ENCODE data around the gene KNOP1.

Gene KNOP1, protein sequence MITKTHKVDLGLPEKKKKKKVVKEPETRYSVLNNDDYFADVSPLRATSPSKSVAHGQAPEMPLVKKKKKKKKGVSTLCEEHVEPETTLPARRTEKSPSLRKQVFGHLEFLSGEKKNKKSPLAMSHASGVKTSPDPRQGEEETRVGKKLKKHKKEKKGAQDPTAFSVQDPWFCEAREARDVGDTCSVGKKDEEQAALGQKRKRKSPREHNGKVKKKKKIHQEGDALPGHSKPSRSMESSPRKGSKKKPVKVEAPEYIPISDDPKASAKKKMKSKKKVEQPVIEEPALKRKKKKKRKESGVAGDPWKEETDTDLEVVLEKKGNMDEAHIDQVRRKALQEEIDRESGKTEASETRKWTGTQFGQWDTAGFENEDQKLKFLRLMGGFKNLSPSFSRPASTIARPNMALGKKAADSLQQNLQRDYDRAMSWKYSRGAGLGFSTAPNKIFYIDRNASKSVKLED

DNA sequence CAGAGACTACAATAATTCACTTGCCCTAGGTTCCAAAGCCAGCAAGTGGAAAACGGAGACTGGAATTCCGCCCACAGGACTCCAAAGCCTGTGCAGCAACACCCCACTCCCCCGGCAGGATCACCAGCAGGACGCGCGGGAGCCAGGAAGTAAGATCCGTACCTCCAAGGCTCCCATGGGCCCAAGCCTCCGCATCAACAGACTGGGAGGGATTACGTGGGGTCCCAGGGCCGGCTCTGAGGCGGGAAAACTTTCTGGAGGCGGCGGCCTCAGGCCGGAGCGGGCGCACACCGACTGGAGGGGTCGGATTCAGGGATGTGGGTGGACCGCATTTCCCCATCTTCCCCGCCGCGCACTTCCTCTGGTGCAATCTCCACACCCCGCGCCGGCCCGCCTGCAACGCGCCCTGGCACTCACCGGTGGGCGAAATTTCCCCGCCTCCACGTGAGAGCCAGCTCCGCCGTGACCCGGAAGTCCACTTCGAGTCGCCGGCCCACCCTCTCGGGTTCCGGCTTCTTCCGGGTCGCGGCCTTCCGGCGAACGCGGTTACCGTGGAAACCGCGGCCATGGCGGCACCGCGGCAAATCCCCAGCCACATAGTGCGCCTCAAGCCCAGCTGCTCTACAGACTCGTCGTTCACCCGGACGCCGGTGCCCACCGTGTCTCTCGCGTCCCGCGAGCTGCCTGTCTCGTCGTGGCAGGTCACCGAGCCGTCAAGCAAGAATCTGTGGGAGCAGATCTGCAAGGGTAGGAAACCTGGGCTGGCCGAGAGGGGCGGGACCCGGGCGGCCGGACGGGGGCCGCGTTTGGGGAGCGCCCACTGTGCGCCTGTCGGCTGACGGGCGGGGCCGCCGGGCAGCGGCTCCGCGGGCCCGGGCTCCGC lies at the start of gene KNOP1, which contains the start of gene IQCK:
KNOP1 (minus strand) TSS at position 487 of the 883 bp plus-strand sequence. CDS start 3,192 bp downstream, outside the sequence.
IQCK (plus strand) TSS at position 531 of the 883 bp plus-strand sequence; CDS start at position 567, 36 bp downstream.
- DNase-seq: peak; percentile 85

DNA sequence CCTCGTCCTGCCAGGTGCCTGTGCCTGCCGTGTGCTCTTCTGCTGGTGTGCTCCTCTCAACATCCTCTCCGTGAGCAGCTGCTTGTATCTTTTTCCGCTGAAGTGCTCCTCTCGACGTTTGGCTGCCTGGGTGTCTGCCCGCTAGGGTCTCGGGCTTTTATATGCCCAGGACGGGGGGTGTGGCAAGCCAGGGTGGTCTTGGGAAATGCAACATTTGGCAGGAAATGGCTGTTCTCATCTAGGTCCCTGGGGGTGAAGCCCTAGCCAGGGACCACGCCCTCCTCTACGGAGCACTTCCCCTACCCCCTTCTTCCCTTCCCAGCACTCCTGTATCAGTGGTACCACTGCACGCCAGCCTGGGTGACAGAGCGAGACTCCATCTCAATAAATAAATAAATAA lies 49.5 kb upstream of the KNOP1 start:
- DNase-seq: no peak

DNA sequence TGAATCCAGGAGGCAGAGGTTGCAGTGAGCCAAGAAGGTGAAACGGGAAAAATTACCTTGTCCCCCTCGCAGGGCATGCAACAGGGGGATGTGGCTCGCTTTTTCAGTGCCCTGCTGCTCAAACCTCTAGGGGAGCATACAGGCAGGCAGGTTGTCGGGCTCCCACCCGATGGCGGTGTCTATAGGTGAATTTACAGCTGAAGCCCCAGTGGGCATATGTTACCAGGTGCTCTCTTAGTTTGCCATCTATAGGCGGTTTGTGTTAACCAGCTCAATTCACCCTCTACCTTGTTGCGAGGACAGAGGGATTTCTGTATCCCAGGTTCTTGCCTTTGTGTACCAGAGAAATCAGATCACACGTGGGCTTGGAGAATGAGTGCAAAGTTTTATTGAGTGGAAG lies 49.0 kb upstream of the KNOP1 start:
- no peak for DNase-seq

DNA sequence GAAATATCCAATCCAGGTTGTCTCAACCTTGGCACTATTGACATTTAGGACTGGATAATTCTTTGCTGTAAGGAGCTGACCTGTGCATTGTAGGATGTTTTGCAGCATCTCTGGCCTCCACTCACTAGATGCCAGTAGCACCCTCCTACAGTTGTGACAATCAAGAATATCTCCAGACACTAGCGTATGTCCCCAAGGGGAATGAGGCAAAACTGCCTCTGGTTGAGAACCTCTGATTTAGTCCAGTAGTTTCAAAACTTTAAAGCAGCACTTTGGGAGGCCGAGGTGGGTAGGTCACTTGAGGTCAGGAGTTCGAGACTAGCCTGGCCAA lies 48.5 kb upstream of the KNOP1 start:
- no peak for DNase-seq

DNA sequence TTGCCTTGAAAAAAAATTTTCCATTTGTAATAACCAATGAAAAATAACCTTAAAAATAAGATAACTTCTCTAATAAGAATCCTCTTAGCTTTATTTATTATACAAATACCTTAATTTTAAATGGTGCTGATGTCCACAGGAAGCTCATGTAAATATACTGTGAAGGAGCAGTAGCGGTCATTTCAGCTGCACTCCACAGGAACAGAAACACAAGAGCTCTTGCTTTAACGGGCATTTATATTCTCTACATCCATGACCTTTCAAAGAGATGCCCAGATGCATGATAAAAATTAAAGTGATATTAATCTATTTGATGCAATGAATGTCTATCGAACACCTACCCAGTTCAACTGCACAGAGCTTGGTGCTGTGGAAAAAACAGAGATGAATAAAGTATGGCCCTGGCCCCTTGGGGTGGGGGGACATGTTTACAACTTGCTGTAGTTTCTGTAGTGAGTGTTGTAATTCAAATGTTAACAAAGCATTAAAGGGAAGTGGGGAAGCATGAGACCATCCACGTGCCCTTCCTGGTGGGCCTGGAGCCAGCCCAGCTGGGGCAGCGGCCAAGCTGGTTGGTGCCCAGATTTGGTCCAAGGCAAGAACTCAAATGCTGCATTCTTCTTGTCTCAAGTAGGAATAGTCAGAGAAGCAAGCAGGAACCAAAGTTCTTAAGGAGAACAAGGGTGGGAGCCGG lies 48.0 kb upstream of the KNOP1 start:
- DNase-seq: no peak

DNA sequence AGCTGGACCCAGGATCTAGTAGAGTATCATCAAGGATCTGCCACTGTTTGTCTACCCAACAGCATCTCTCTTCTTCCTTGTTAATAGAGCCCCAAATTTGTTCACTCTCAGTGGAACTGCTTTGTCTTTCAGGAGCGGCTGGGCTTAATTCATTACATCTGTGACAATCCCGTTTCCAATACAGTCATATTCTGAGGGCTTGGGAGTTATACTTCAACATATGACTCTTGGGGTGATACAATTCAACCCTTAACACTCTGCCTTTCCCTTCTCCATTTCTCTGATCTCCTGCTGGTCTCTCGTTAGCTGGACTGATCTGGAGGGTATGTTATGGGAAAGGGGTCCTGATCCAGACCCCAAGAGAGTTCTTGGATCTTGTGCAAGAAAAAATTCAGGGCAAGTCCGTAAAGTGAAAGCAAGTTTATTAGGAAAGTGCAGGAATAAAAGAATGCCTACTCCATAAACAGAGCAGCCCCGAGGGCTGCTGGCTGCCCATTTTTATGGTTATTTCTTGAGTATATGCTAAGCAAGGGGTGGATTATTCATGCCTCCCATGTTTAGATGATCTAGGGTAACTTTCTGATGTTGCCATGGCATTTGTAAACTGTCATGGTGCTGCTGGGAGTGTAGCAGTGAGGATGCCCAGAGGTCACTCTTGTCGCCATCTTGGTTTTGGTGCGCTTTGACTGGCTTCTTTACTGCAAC lies 42.5 kb upstream of the KNOP1 start:
- no peak for DNase-seq

DNA sequence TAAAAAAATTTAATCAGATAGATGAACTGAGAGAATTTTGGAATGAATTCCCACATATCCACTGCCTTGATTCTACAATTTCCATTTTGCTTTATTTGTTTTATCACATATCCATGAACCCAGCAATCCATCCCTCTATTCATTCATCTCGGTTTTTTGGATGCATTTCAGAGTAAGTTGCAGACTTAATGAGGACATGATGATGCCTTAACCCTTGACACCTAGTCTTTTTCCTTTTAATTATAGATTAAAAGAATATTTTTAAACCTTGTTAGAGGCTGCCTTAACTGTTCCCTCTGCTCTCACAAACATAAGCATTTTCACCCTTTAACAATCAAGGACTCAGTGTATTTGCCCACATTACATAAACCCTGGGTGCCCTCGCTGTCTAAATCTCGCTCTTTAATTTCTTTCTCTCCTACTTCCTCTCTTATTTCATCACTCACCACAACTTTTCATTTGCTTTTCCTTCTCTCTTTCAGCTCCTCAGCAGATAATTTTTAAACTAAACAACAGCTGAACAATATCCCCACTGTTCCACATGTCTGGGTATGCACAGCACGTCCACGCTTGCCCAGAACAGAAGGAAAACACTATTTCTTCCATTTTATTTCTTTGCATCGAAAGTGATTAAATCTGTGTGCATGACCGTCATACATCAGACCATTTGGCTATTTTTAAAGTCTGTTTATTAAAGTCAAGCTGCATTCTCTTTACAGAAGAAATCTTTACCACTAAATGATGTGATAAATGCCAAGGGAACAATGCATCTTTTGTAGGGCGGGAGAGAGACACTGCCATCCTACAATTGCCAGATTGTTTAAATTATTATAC lies 40.0 kb upstream of the KNOP1 start:
- no peak for DNase-seq

DNA sequence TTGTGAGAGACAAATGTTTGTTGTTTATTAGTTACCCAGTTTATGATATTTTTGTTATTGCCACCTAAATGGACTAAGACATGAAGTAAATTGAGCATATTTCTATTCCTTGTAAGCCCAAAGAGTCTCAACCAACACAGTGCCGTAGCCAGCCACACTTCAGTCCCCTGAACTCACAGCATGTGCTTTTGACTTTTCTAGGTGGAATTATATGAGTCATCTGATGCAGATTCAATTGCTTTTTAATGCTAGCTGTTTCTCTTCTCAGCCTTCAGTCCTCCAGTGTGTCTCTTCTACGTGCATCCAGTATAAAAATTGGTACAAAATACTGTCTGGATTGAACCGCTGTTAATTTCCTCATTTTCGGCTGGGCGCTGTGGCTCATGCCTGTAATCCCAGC lies 39.0 kb upstream of the KNOP1 start:
- peak; percentile 27 for DNase-seq

DNA sequence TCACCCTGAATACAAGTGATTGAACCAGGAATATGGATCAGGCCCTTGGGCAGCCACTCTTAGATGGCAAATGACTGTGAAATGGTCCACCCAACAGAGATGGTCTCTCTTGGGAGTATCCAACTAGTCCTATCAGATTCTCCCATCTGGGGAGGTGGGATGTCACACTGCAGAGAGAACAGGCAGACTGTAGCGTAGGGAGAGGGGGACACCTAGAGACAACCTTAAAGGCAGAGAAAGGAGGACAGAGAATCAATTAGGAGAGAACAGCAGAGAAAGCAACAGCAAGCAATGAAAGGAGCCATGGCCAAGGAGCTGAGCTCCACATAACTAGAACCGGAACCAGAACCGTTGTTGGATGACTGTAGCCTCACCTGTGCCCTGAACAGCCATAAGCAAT lies 37.2 kb upstream of the KNOP1 start:
- no peak for DNase-seq

DNA sequence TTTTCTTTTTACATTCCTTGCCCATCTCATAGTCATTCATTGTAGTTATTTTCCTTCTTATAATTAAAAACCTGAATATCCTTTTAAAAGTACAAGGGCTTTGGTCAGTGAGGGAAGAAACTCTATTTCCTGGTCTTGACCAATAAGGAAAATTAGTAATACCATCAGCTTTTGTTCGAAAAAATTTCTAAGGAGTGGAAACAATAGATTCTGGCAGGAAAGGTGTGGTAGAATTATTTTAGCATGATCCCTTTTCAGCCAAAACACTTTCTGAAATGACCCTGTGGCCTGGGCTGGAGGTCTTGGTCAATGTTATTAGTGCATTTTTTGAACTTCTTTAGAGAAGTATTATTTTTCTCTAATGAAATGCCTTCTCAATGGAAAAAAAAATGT lies 36.6 kb upstream of the KNOP1 start:
- DNase-seq: no peak

DNA sequence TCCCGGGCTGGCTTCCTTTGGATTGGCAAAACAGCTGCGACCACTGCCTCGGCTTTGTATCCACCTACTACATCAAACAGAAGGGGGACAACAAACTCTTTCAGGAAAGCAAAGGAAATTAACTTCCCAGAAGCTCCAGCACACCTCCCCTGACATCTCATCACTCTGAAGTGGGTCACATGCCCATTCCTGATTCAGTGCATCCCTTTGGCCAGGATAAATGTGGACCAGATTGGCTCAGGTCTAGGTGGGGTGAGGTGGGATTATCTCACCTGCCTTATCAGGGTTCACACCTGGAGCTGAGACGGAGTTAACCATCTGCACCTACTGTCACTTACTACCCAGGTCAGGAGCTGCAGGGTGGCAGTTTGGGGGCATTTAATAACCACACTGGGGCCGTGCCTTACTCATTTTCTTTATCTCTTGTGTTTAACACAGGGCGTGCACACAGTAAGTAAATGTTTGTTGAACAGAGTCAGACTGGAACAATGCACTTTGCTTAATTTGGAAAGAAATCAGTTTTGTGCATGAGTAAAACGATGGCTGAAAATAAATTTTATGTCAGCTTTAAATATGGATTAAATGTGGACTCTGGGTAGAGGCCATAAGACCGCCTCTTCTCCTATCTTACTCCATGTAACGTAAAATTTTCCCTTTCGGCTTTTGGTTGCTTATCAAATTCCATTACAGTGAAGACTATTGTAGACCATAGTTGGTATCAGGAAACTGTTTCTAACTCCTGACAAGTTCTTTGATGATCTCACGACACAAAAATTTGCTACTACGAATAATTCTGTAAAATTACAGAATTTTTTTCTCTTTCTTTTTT lies 36.0 kb upstream of the KNOP1 start:
- DNase-seq: peak; percentile 11

DNA sequence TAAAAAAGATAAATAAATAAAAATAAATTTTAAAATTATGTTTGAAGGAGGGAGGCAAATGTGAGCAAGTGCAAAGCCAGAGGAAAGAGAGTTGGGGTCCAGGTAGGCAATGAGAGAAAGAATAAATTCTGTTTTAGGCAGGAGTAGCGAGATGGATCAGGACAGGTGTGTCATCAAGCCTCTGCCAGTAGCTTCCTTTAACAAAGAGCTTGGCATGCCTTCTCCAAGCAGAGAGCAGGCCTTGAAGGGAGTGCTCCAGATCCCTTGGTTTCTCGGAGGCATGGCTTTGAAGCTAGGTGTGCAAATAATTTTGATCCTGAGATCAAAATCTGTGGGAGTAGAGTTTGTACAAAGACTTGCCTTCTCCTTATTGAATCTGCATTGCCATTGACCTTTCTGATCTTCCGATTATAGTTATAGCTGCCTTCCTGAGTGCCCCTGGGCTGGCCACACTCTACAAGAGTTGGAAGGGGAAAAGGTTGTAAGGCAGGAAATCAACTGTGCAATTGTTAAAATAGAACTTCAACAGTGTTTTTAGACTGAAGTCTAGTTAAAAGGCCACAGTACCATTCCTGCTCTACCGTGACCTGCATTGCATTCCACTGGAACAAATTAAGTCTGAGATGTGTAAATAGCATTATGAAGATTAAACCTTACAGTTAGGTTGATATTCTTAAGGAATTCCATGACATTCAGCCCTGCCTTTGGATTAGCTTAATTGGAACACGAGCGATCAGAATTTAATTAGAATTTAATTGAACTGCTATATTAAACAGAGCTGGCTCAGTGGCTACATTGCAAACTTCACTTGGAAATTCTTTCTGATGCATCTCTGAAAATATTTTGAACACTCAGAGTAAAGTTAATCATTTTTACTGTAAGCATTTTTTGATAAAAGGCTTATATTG lies 33.7 kb upstream of the KNOP1 start:
- no peak for DNase-seq

DNA sequence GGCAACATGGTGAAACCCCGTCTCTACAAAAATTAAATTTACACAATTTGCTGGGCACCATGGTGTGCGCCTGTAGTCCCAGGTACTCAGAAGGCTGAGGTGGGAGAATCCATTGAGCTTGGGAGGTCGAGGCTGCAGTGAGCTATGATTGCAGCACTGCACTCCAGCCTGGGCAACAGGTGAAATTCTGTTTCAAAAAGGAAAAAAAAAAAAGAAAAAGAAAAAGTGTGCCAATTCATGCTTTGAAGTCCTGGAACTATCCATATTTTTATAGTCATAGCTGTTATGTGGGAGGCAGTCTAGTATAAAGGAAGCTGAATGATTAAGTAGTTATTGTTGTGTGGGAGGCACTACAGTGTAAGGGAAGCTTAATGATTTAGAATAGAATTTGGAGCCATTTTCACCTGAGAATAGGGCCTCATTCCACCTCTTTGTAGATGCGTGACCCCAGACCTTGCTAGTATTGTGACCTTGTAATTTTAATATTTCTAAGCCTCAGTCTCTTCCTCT lies 31.6 kb upstream of the KNOP1 start:
- no peak for DNase-seq

DNA sequence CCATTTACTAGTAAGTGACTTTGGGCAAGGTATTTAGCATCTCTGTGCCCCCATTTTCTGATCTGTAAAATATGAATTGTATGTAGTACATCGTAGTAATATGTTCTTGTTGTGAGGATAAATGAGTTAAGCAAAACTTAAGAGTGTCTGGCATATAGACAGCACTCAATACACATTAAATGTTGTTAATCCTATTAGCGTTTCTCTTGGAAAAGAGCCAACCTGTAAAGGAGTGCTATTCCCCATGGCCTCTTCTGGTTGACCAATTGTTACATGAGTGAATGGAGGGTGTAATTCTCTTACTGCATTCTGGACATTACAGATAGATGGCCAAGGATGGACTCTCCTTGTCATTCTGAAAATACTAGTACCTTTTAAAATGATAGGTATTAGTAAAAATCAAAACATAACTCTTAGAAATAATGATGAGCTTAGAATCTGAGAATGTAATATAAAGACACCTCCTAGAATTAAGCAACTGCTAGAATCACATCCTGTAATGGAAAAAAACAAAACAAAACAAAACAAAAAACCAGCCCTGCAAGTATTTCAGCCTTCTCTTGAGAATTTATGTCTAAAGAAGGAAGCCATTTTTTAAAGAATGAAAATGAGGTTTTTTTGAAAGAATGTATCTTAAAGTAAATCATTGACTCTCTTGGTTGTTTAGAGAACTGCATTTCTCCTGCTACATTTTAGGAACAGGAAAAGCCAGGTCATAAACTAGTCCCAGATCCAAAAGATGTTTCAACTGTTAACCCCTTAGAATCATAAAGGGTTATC lies 30.6 kb upstream of the KNOP1 start:
- no peak for DNase-seq

DNA sequence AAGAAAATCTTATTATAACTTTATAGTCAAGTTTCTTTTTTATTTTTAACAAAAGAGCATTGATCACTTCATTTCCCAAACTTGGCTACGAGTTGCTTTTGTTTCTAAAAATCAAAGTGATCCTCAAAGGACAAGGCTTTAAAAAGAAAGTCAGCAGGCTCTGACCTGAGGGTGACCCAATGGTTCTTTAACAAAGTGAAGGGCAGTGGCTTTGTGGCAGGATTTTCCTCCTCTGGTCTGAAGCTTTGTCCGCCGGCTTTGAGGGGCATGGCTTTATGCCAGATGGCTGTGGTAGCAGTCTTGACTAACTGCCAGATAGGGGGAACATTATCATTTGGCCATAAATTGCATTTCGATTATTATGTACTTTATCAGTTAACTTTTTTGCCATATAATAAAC lies 28.5 kb upstream of the KNOP1 start:
- no peak for DNase-seq

DNA sequence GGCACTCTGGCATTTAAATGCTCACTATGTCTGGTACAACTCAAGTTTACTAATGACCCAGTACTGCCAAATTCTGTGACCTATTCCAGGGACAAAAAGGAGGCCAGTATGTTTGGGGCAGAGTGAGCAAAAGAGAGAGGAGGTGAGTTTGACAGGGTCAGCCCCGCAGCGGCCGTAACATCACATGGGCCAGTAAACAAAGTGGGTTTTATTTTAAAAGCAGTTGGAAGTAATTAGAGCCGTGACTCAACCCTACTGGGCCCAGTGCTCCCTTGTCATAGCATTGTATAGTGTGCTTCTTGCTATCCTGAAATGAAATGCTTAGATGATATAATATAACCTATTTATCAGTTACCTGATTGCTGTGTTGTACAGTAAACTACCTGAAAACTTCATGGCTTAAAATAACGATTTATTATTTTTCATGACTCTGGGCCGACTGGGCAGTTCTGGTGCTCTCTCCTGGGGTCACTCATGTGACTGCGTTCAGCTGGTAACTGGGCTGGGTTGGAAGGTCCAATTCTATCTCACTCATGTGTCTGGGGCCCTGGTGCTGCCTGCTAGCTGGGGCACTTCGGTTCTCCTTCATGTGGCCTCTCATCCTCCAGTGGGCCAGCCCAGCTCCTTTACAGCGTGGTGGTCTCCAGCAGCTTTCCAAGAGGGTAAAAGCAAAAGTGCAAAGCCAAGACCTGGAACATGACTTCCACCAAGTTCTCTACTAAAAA lies 27.4 kb upstream of the KNOP1 start:
- peak; percentile 11 for DNase-seq

DNA sequence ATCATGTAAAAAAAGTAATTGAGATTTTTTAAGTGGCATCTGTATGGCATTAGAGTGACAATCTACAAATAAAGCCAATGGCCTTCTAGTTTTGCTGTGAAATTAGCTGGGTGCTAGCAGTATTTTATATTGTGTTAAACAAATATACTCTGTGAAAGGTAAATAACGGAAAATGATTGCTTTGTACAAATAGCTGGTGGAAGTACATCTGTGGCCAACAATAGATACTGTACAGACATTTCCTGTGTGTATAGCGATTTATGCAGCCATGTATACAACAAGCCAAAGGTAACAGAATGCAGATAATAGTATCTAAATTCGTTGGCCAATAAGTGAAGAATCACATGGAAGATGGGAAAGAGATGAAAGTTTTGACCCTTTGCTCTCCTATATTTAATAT lies 26.6 kb upstream of the KNOP1 start:
- DNase-seq: no peak

DNA sequence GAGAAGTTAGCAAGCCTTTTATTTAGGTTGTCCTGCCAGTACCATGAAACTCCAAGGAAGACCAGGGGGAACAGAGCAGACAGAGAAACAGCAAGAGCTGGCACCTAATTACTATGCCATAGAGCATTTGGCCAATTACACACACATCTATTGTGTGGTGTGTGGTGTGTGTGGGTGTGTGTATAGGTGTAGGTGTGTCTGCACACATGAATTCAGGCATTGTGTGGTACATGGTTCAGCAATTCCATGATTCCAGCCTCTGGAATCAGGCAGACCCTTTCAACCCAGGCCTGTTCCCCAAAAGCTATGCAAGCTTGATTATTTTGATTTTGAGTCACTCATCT lies 25.8 kb upstream of the KNOP1 start:
- DNase-seq: no peak
